IPS-11a (cell line): ENCODE results near the gene IRF2.

Experiments
- H3K4me3 ChIP-seq: one replicate; pipeline ENCODE4 v1.5.1; 2013; ENCODE audit warnings: low read depth, low read length, control low read depth

The IRF2 gene

DNA sequence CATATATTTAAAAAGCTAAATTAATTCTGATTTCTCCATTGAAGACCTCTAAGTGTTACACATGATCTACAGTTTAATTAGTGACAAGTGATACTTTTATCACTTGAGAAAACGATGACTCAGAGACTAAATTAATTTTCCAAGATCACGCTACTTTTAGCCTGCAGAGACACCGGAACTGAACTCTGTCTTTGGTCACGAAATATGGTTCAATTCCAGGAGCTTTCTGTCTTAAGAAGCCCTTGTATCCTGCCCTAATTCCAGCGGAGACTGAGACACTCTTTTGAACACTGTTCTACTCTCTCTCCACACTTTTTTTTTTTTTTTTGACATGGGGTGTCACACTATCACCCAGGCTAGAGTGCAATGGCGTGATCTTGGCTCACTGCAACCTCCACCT, 63.6 kb downstream of the IRF2 start:
- no peak overlapping the region for H3K4me3 ChIP-seq

DNA sequence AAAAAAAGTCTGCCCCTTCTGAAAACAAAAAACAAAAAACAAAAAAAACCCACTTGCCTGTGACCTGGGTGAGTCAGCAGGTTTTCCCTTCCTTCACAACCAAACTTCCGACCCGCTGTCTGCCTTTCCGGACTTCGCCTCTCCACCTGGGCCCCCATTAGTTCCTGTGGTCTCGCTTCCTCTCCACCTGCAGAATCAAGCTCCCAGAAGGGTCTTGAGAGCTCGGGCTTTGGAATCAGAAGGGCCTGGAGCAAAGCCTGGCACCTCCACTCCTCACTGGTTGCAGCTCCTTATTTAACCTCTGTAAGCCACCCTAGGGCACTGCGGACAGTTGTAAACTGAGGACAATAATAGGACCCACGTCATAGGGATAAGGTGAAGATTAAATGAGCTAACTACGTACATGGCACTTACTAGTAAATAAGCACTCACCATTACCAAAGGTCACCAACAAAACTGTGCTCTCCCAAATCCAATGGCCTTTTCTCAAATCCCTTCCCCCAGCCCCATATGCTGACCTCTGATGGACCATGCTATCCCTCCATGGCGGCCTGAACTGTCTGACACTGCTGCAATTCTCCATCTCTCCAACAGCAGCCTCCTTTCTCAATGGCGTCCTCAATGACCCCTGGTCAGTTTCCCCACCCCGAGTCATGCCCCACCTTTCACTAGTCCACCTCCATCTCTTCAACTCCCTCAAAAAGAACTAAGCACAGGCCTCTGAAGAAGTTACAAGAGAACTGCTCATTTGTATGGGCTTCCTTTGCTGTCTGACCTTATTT, 64.2 kb downstream of the IRF2 start:
- no peak overlapping the region for H3K4me3 ChIP-seq

GRCh38 chr4:184409502-184409901, 64.8 kb downstream of the IRF2 start:
- H3K4me3 ChIP-seq, result no peak overlapping the region

- no peak overlapping the region for H3K4me3 ChIP-seq
Measured at GRCh38 chr4:184408684-184409081, 65.7 kb downstream of the IRF2 start.

GRCh38 chr4:184408021-184408683, 66.2 kb downstream of the IRF2 start:
- no peak overlapping the region for H3K4me3 ChIP-seq

DNA sequence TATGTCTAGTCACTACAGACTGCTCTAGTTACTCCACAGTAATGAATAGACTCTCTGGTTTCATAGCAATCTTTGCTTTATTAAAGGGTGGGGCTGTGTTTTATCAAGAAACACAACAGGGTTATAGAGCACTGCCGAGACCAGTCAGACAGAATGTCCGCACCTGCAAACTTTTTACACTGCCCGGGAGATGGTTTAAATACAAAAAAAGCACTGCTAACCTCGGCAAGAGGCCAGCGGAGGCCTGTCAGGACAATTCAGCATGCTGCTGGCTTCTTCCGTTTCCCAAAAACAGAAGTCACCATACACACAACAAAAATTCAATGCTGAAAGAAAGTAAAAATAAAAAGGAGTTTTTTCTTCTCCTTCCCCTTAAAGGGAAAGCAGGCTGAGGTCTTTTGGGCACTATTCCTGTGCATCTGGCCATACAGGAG, 67.4 kb downstream of the IRF2 start:
- H3K4me3 ChIP-seq, result no peak overlapping the region

DNA sequence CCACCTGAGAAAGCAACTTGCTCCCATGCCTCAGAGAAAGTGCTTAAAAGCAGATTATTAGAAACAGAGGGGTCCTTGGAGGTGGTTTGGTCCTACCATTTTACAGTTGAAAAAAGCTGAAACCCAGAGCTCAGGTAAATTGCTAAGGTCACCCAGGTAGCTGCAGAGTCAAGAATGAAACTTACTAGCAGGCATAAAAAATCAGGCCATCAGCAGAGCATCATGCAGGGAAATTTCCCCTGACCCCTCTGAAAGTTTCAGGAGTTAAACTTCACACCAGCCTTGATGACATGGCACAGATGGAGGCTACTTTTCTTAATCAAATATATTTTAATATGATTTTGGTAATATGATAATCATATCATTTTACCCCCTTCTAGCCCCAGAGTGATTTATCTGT, 70.3 kb downstream of the IRF2 start:
- no peak overlapping the region for H3K4me3 ChIP-seq

DNA sequence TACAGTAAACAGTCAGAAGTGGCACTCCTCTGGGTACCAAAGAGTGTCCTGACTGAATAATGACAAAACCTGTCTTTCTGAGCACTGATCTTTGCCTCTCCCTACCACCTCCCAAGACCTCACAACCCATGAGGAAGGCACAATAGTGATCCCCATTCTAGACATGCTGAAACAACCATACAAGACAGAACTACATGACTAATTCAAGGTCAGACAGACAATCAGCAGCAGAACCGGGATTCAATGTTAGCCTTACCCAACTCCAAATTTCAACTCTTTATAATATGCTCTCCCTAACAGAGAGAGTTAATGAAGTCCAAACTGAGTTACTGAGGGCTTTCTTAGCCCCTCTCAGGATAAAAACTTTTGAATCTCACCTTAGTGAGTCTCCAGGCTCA, 71.0 kb downstream of the IRF2 start:
- H3K4me3 ChIP-seq, result no peak overlapping the region

GRCh38 chr4:184402740-184403383, 71.5 kb downstream of the IRF2 start:
- H3K4me3 ChIP-seq, result no peak overlapping the region

- no peak overlapping the region for H3K4me3 ChIP-seq
Measured at GRCh38 chr4:184402239-184402638, 72.1 kb downstream of the IRF2 start.

GRCh38 chr4:184401397-184402171, 72.8 kb downstream of the IRF2 start:
- no peak overlapping the region for H3K4me3 ChIP-seq

DNA sequence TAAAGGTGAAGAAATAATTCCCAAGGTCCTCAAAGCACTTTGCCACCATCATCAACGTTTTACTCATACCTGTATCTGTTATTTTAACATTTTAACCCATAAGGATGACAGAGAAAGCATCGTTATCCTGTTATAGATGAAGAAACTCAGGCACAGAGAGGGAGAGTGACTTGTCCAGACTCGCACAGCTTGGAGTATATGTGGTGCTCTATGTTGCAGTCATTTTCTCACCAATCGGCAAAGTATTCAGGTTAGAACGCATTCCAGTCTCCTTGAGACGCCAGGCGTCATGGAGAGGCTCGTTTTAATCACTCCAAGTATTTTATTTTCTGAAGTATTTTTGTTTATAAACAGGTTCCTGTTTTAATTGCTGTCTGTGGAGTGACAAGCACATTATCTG, 73.5 kb downstream of the IRF2 start:
- no peak overlapping the region for H3K4me3 ChIP-seq

GRCh38 chr4:184400375-184400870, 73.9 kb downstream of the IRF2 start:
- no peak overlapping the region for H3K4me3 ChIP-seq

- H3K4me3 ChIP-seq, result no peak overlapping the region
Measured at GRCh38 chr4:184399512-184399908, 74.8 kb downstream of the IRF2 start.

GRCh38 chr4:184398741-184399511, 75.4 kb downstream of the IRF2 start:
- H3K4me3 ChIP-seq, result no peak overlapping the region

- H3K4me3 ChIP-seq, result no peak overlapping the region
Measured at GRCh38 chr4:184397516-184398163, 76.7 kb downstream of the IRF2 start.

- no peak overlapping the region for H3K4me3 ChIP-seq
Measured at GRCh38 chr4:184396570-184397515, 77.5 kb downstream of the IRF2 start.

DNA sequence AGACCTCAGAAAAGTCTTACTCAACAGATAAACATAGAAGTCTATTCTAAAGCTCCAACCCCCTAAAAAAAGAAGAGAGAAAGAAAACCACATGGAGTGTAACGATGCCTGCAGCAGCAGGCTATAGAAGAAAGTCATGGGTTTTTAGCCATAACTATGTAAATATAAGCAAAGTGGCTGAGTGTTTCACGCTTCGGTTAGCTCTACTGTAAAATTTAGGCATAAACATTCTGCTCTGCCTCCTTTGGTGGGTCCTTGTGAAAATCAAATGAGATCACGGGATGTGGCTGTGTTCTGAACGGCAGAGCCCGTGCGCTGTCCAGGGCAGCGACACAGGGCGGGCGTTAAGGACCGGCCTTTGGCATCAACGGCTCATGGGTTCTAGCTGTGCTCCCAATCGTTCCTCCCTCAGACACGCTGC, 78.4 kb downstream of the IRF2 start:
- no peak overlapping the region for H3K4me3 ChIP-seq

GRCh38 chr4:184395451-184395917, 78.9 kb downstream of the IRF2 start:
- no peak overlapping the region for H3K4me3 ChIP-seq
